GM18526 (cell line): ENCODE data around the gene GLIPR1L1.

ENCODE experiments used
- POLR2A ChIP-seq: IDR thresholded peaks from 3 replicates; pipeline ENCODE4 v1.6.1; 2011; ENCODE audit not compliant: insufficient read length; ENCODE audit errors: extremely low read depth

GLIPR1L1 gene

DNA sequence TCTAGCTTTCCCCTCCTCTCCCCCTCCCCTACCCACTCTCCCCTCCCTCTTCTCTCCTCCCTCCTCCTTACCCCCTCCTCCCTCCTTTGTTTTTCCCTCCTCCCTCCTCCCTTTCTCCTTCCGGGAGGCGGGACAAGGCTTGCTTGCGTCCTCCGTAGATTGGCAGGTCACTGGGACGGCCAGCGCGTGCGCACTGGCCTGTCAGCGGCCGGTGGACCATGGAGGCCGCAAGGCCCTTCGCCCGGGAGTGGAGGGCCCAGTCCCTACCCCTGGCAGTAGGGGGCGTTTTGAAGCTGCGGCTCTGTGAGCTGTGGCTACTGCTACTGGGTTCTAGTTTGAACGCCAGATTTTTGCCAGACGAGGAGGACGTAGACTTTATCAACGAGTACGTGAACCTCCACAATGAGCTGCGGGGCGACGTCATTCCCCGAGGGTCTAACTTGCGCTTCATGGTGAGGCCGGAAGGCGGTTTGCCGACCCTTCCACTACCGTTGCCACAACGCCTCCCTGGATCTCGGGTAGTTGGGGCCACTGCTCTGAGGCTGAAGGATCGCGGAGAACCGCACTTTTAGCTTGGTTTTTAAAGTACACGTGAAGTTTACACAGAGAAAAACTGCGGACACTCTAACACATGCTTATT, 56.5 kb downstream of the GLIPR1L1 start, which contains the start of gene GLIPR1L2:
GLIPR1L2 (plus strand) TSS at position 191 of the 640 bp plus-strand sequence; CDS start at position 219, 28 bp downstream.
- TF ChIP-seq POLR2A, result peak; percentile 39

DNA sequence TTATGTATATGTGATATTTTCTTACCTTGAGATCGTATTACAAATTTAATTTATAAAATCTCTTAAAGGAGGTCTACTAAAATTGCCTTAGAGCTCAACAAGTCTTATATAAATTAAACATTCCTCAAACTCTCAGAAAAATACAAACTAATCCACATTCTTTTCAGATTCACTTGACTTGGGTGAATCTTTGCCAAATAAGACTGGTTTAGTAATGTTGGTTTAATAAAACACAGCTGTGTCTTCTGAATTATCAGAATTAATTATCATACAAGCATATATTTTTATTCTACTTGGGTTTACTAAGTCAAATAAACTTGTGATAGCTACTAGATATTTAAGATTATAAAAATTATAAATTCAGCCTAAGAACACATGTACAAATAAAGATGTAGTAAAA, 69.8 kb downstream of the GLIPR1L1 start:
- no peak for TF ChIP-seq POLR2A

DNA sequence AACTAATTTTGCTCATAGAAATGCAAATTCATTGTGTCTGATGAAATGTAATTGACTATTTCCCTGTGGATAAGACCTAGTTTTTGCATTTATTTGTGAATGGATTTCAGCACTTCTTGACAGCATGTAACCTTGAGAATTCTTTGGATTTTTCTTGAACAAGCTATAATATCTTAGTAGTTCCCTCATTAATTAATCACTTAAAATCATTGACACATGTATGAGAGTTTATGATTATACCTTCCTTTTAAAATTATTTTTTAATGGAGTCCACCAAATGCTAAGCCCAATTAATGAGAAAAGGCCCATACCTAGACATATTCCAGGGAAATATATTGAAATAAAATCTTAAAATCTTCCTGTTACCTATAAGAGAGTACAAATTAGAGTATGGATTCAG, 73.2 kb downstream of the GLIPR1L1 start:
- TF ChIP-seq POLR2A, result no peak

DNA sequence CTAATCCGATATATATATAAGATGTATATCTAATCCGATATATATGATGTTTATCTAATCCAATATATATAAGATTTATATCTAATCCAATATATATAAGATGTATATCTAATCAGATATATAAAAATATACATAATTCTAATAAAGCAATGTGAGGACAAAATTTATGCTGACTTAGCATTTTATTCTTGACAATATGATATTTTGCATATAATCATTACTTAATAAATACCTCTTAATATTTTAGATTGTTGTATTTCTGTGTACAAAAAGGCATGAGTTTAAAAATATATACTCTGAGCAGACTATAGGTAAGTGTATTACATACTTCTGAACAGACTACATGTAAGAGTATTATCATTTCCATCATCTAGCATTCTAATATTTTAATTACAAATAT, 75.4 kb downstream of the GLIPR1L1 start:
- TF ChIP-seq POLR2A, result no peak

DNA sequence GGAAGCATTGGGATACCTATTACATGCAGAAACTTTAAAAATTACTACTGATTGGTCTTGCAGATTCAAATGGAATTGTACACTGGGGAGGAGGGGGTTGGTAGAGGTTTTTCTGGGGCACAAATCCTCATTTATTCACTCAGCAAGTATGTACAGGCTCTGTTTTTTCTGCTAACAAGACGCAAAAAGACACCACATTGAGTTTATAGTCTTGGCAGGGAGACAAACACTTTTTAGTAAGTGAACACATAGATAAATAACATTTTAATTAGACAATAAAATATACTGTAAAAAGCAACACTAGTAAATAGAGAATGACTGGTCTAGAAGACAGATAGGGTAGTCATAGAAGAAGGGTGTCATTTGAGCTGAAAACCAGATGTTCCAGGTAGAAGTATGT, 80.2 kb downstream of the GLIPR1L1 start:
- no peak for TF ChIP-seq POLR2A

DNA sequence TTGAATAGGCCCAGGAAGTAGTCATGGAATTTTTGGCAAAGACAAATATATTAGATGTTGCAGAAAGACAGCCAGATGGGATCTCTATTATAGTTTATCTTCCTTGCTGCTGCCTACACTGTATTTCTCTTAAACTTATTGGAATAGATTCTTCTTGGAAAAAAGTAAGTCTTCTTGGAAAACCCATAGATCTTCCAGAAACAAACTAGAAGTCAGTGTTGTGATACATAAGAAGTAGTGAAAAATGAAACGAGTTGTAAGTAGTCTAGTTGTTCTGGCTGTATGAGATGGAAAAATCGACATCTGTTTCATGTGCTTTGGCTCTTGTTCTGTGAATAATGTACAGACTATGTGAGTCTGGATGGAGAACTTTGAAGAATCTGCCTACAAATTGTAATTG, 85.4 kb downstream of the GLIPR1L1 start:
- TF ChIP-seq POLR2A, result no peak
